NCI-H2196 treated with DMSO at 0.1 percent for 48 hours (cell line): Measurements from ENCODE around the gene INPP5D.
"Not testable (repeated sequence)": the region's sequence is repeated elsewhere in the genome, so short reads cannot be mapped to it uniquely, and the experiment has no call there.

Source experiments
- DNase-seq: peaks from one replicate; lab custom pipeline; 2025; ENCODE audit not compliant: unreplicated experiment; lab: John Stamatoyannopoulos, UW

The INPP5D gene

GRCh38 chr2:233052517-233052916 lies 7.6 kb upstream of the INPP5D start:
- not testable (repeated sequence) for DNase-seq

- no peak for DNase-seq
Measured at GRCh38 chr2:233053928-233054784, 6.0 kb upstream of the INPP5D start.

DNA sequence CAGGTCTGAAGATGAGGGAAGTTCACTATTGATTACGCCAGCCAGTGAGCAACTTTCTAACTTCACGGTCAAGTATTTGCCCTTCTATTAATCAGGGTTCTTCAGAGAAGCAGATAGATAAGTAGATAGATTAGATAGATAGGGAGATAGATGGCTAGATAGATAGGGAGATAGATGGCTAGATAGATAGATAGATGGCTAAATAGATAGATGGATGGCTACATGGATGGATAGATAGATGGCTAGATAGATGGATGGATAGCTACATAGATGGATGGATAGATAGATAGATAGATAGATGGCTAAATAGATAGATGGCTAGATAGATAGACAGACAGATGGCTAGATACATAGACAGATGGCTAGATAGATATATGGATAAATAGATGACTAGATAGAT lies 4.8 kb upstream of the INPP5D start:
- DNase-seq: no peak

- no peak for DNase-seq
Measured at GRCh38 chr2:233056961-233057605, 3.1 kb upstream of the INPP5D start.

DNA sequence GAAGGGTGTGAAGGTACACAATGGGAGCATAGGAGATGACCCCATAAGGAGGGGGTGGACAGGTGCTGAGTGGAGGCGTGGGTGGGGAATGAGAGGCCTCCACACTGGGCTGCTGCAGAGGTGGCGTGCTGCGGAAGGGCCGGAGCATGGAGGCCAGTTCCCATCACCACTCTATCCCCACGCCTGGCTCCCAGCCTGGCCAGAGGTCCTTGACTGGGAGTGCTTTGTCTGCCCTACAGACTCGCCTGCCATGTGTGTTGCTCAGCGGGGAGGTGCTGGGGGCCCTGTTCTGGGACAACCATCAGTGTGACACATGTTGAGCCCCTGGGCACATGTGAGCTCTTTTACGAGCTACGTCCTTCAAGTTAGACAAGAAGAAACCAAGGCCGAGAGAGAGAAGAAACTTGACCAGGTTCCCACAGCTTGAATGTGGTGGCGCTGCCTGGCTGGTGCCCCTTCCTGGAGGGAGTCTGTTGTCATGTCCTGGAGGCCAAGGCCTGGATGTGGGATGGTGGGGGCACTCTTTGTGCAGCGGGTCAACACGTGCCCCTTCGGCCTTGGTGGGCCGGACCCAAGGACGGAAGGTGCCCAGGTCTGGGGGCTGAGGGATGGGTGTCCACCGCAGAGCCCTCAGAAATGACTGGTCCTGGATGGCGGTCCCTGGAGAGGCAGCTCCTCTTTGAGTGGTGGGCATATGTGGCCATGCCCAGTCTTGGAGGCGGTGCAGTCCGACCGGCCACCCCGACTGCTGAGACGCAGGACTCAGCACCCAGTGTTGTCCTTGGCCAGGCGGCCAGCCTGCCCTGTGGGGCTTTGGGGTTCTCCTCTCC lies 1.2 kb upstream of the INPP5D start:
- no peak for DNase-seq

- DNase-seq: no peak
Measured at GRCh38 chr2:233059547-233059796, 670 bp upstream of the INPP5D start.

DNA sequence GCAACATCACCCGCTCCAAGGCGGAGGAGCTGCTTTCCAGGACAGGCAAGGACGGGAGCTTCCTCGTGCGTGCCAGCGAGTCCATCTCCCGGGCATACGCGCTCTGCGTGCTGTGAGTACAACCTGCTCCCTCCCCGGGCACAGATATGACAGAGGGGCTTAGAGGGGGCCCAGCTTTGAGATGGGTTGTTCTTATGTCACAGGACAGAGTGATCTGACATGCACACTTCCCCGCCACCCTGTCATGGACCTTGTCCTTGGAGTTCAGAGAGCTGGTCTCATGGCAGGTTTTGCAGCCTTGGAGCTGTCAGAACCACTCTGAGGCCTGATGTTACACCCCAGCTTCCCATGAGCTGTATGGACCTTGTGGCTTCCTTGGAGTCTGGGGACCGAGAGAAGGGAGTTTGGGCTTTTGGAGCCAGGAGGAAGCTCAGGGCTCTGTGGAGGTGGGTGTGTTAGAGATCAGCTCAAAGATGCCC lies 398 bp downstream of the INPP5D start:
- DNase-seq: no peak

DNA sequence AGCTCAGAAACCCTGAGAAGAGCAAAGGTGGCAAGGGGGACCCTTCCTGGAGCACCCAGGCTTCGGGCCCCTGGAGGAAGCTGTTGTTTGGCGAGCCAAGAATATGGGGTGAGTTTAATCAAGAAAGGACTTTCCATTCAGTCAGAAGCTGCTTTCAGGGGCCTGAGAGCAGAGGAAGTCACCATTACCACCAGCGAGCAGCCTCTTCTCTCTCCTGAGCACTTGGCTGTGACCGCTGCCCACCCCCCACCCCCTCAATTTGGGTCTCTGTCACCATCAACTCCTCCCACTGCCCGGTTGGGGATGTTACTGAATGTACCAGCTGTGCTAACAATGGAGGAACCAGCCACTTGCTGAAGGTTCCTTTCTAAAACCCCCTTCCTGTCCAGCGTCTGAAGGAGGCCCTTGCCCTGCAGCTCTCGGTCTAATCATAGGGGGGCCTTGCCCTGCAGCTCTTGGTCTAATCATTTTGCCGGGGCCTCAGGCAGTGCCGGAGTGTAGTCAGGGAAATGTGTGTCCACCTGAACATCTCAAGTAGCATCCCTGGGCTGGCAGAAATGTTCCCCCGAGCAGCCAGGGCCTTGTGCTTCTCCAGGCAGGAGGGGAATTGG lies 943 bp downstream of the INPP5D start:
- no peak for DNase-seq

DNA sequence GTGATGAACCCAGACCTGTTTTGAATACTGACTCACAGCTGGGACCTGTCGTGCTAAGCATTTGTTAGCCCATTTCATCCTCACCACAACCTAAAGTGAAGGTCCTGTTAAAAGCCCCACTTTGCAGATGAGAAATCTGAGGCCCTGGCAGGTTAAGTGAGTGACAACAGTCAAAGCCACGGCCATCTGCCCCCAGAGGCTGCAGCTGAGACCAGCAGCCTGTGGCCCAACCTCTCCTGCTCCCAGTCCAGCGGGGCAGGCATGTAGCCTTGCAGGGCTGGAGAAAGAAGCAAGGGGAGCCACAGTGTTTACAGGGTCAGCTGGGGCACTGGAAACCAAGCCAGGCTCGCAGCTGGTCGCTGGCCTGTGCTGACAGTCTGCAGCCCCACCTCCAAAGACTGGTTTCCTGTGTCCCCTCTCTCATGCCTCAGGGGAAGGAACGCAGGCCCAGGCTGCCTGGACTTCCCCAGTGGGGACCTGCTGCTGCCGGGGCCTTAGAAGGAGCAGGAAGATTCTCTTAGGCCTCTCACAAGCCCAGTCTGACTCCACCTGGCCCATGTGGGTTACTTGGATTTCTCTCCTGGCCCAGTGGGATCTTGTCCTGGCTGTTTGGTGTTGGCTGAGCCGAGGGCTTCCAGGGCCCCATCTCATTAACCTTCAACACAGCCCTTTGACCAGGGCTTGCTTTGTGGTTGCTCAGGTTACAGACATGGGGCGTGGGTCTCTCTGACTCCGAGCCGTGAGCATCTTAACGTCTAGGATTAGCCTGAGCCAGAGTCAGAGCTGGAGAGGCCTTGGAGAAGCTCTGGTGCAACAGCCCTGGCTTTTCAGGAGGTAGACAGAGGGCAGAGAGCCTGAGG lies 1.7 kb downstream of the INPP5D start:
- DNase-seq: no peak

- DNase-seq: no peak
Measured at GRCh38 chr2:233062451-233062850, 2.3 kb downstream of the INPP5D start.

DNA sequence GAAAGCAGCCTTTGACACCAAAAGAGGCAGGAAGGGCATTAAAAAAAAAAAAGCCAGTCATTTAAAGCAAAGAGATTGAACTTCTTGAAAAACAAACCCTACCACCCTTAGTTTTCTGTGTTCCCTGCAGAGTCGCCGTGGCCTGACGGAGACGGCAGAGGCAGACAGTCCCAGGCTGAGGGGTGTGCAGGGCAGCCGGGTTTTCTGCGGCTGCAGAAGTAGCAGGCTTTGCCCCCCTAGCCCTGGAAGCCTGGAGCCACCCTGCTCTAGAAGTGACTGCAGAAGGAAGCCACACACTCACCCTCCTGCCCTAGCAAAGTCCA lies 2.8 kb downstream of the INPP5D start:
- DNase-seq: no peak

GRCh38 chr2:233063269-233063975 lies 3.3 kb downstream of the INPP5D start:
- DNase-seq: no peak

GRCh38 chr2:233063976-233064411 lies 3.9 kb downstream of the INPP5D start:
- no peak for DNase-seq

GRCh38 chr2:233064530-233065199 lies 4.5 kb downstream of the INPP5D start:
- no peak for DNase-seq

GRCh38 chr2:233065200-233065589 lies 5.1 kb downstream of the INPP5D start:
- not testable (repeated sequence) for DNase-seq

DNA sequence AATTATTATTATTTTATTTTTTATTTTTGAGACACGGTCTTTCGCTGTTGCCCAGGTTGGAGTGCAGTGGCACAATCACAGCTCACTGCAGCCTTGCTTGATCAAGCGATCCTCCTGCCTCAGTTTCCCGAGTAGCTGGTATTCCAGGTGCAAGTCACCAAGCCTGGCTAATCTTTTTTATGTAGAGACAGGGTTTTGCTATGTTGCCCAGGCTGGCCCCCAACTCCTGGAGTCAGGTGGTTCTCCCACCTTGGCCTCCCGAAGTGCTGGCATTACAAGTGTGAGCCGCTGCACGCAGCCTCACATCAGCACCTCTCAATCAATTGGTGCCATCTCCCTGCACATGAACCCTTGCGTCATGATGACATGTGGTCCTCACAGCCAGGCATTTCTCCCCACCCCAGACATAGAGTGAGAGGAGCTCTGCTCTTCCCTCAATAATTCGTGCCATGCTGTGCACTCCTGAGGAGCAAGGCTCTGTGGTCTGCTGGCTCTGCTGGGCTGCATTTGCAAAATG lies 5.9 kb downstream of the INPP5D start:
- no peak for DNase-seq

GRCh38 chr2:233068762-233069418 lies 8.7 kb downstream of the INPP5D start:
- no peak for DNase-seq

GRCh38 chr2:233072838-233073237 lies 12.7 kb downstream of the INPP5D start:
- no peak for DNase-seq

DNA sequence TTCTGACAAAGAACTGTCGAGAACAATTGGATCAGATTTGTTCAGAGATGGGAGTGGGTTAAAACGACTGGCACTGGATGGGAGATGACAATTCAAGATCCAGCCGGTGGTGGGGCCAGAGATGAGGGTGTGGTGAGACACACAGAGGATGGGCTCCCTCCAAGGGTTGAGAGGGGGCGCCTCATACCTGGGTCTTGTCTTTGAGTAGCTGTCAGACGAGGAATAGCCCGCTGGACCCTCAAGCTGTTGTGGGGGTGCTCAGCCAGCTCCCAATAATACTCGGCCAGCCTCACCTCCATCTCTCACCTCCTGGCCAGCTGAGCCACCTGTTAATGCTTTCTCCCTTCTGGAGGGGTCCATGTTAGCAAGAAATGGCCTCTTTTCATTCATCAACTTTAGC lies 14.0 kb downstream of the INPP5D start:
- no peak for DNase-seq
